GM19239 (cell line): Measurements from ENCODE around the gene FIBP.

Experiments used
- DNase-seq: peaks from one replicate; pipeline ENCODE4 v3.0.0; 2011; ENCODE audit warnings: low spot score; ENCODE audit not compliant: insufficient read length
- FAIRE-seq: peaks from 2 replicates; lab custom pipeline; 2011; peaks lifted over from hg19 to GRCh38; lab: Jason Lieb, UNC

Gene FIBP

GRCh38 chr11:65891219-65892136, 3.2 kb upstream of the FIBP start:
- no peak for DNase-seq
- no peak for FAIRE-seq

DNA sequence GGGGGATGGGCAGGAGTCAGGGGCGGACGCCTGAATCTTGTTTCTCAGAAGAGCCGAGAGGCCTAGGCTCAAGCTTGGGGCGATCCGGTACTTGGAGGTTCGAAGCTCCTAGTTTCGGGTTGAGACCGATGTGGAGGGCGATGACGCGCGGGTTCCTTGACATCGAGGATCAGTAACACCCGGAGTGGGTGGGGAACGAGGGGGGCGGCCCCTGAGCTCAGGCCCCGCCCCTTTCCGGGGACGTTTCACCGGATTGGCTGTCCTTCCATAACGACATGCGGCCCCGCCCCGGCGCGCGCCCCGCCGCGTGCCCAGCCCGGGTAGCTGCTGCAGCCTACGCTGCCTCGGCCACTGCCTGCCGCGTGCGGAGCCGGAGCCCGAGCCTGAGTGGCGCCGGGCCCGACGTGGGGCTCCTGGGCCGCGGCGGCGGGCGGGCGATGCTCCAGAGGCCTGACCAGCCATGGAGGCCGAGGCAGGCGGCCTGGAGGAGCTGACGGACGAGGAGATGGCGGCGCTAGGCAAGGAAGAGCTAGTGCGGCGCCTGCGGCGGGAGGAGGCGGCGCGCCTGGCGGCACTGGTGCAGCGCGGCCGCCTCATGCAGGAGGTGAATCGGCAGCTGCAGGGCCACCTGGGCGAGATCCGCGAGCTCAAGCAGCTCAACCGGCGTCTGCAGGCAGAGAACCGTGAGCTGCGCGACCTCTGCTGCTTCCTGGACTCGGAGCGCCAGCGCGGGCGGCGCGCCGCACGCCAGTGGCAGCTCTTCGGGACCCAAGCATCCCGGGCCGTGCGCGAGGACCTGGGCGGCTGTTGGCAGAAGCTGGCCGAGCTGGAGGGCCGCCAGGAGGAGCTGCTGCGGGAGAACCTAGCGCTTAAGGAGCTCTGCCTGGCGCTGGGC, 2.3 kb upstream of the FIBP start, which contains the start of gene CCDC85B:
Gene CCDC85B, plus strand, starts transcription at position 350 of the 895 bp plus-strand sequence. Its CDS starts 111 bp downstream, at position 461.
- DNase-seq (peak; percentile 78), FAIRE-seq (peak; percentile 86)

DNA sequence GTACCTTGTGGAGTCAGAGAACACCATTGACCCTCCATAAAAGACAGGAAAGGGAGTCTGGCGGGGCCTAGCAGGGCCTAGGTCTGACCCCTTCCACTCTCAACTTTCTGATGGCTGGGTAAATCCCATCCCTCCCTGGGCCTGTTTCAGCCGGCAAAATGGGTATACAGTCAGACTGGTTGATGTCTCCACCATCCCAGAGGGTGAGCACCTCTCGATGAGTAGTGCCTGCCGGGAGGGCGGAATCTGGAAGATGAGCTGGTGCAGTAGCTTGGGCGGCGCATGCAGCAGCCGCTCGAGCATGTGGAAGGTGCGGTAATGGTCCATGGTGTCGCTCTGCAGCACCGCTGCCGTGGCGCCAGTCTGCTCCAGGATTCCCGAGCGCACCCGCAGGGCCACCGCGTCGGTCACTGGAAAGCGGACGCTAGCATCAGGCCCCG, 528 bp downstream of the FIBP start:
- no peak for FAIRE-seq

GRCh38 chr11:65886826-65887722, 1.2 kb downstream of the FIBP start:
- no peak for DNase-seq
- no peak for FAIRE-seq

More for the DNA sequence above, 528 bp downstream of the FIBP start:
- DNase-seq = no peak

DNA sequence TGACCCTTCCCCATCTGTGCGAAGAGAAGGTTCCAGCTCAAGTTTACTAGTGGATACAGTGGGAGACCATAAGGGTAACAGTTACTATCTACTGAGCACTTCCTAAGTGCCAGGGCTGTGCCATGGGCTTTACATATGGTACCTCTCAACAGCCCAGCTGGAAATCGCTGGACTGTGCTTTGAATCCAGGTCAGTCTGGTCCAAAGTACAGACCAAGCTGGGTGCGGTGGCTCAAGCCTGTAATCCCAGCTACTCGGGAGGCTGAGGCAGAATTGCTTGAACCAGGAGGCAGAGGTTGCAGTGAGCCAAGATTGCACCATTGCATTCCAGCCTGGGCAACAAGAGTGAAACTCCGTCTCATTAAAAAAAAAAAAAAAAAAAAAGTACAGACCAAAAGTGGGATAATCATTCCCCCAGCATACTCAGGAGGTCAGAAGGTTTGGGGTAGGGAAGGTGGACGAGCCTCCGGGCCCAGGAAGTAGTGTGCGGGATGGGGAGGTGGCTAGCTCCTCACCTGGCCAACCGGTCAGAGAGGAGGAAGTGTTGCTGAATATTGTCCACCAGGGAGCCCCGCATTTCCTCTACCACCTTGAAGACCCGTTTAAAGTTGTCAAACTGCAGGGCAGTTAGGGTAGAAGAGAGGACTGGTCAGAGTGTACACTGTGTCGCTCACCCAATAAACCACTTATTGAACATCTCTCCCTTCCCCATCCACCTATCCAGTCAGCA, 2.3 kb downstream of the FIBP start:
- DNase-seq (no peak), FAIRE-seq (no peak)

GRCh38 chr11:65885231-65885630, 3.0 kb downstream of the FIBP start:
- no peak for DNase-seq
- FAIRE-seq = no peak

DNA sequence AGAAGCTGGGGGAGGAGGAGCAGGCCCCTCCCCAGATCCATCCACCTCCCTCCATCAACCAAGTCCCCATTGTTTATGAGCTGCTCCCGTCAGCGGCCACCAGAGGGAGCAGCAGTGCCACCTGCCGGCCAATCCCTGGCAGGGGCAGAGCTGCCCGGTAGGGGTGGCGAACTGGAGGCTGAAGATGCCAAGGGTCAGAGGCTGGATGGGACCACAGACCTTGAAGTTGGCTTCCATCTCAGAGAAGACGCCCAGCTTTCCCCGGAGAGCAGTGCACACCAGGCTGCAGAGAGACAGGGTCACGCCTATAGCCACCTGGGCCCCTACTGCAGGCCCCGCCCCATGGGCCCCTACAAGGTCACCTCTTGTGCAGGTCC, 3.6 kb downstream of the FIBP start:
- FAIRE-seq (peak; percentile 85), DNase-seq (peak; percentile 81)

DNA sequence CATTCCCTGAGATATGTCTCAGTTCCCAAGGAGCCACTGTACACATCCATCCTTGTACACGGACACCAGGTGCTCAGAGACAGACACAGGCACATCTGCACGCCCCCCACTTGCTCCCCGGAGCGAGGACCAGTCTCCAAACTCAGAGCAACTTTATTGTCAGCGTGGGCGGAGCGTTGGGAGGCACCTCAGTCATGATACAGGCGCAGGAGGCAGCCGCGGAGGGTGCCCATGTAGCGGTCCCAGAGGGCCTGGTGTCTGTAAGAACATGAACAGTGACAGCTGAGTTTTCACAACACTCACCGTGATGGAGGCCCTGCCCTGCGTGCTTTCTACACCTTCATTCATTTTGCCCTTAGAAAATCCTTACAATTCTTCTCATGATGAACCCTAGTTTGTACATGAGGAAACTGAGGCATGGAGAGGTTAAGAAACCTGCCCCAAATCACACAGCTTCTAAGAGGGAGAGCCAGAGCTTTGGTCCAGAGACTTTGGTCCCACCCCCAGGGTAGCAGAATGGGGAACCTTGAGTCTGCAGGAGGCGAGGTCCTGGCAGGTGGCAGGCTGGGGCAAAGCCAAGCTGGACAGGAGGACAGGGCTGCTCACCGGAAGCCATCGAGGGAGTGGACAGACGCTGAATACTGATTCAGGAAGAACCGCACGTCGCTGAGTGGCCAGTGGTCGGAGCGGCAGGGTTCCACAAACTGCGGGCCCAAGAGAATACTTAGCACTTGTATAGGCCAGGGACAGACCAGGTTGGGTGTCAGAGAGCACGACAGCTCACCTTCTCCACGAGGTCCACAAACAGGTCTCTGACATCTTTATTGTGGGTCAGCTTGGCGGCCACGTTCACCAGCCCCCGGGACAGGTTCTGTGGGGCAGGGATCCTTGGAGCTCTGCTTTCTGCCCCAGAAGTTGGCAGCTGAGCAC, 4.2 kb downstream of the FIBP start:
- DNase-seq (no peak), FAIRE-seq (no peak)

- FAIRE-seq = no peak
These were observed 5.1 kb downstream of the FIBP start for GRCh38 chr11:65883058-65883761.

DNA sequence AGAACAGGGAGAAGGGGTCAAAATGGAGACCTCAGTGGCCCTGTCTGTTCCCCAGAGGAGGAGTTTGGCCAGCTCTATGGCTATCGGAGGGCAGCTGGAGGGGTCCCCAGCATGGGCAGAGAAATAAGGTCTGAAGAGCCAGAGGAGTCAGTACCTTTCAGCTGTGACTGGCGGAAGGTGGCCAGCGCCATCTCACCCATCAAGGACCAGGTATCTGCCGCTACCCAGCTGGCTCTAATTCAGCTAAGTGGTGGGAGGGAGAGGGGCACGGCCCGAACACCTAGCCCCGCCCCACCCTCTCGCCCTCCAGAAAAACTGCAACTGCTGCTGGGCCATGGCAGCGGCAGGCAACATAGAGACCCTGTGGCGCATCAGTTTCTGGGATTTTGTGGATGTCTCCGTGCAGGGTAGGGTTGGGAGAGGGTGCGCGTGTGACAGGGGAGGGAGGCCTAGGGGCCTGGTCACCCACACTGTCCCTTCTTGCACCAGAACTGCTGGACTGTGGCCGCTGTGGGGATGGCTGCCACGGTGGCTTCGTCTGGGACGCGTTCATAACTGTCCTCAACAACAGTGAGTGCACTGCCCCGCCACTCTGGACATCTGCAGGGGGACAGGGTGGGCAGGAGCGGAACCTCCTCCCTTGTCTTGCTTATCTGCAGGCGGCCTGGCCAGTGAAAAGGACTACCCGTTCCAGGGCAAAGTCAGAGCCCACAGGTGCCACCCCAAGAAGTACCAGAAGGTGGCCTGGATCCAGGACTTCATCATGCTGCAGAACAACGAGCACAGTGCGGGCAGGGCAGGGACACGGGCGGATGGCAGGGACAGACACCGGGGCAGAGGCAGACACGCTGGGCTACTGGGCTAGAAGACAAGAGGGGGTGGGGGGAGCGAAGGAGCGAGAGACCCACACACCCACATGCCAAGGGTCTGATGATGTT, 5.9 kb downstream of the FIBP start:
- no peak for FAIRE-seq

More at GRCh38 chr11:65883058-65883761, 5.1 kb downstream of the FIBP start:
- no peak for DNase-seq

GRCh38 chr11:65880844-65881421, 7.3 kb downstream of the FIBP start:
- FAIRE-seq = no peak
- no peak for DNase-seq

More for the DNA sequence above, 5.9 kb downstream of the FIBP start:
- no peak for DNase-seq

DNA sequence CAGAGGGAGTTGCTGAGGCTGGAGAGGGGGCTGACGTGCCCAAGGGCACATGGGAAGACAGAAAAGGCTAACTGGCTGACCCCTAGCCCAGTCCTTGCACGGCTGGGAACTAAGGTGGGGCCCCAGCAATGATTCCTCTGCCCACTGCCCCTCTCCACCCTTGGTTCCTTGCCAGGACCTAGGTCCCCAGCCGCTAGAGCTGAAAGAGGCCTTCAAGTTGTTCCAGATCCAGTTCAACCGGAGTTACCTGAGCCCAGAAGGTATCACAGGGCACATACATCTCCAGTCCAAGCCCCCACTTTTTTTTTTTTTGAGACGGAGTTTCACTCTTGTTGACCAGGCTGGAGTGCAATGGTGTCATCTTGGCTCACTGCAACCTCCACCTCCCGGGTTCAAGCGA, 8.2 kb downstream of the FIBP start:
- DNase-seq = no peak
- FAIRE-seq = no peak

DNA sequence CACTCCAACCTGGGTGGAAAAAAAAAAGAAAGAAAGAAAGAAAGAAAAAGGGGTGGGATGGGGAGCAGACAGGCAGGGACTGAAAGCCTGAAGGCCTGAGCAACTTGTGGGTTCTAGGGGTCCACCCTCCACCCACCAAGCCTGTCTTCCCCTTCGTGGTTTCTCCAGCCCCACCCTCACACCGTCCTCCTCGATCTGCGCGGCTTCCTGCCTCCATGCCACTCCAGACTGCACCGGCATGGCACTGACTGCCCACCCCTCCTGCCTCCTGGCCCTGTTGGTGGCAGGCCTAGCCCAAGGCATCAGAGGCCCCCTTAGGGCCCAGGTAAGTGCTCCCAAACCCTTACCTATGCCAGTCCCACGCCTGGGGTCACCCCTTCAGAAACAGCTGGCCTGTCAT, 8.7 kb downstream of the FIBP start, which contains the start of gene CTSW:
Gene CTSW, plus strand, starts transcription at position 221 of the 400 bp plus-strand sequence. Its CDS starts 18 bp downstream, at position 239.
- FAIRE-seq (no peak), DNase-seq (no peak)

GRCh38 chr11:65873318-65874156, 14.7 kb downstream of the FIBP start:
- peak; percentile 99 for DNase-seq
- peak; percentile 99 for FAIRE-seq
